HTR-8/SVneo (cell line): Measurements from ENCODE around the gene HOXD11.

Experiments
- DNase-seq: peaks from one replicate; pipeline ENCODE4 v3.0.0; 2011; ENCODE audit warnings: low spot score, mixed read lengths; ENCODE audit not compliant: insufficient read length
- FAIRE-seq: peaks from 2 replicates; lab custom pipeline; 2011; peaks lifted over from hg19 to GRCh38; lab: Jason Lieb, UNC

The HOXD11 gene

DNA sequence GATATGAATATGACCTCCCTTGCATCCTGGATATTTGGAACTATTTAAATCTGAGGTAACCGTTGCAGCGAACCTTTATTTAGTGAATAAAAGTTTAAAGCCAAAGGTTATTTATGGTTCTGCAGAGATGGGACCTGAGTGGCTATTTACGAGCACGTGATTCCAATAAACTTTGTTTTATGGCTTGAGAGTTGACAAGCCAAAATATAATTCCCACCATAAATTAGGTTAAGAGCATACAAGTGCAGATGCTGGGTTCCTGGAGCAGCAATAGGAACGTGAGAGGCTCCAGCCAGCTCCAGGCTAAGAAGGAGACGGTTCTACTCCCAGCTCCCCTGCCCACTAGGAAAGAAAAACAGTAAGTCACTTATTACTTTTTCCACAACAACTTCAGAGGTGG, 39.0 kb downstream of the HOXD11 start:
- FAIRE-seq (no peak), DNase-seq (no peak)

DNA sequence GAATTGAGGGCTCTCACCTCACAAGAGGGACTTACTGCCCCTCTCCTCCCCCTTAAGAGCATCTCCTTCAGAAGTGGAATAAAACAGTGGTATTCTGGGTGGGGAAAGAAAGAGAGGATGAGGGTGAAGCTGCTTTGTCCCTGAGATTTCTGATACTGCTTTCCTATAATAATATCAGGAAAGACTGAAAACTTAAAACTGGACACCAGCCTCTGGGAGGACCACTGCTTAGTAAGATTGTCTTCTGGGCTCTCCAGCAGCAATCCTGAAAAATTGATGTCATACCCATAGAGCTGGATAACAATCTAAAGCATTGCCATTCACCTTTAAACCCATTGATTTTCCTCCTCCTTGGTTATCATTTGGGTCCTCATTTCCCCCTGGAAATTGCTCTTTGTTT, 39.6 kb downstream of the HOXD11 start:
- FAIRE-seq (no peak), DNase-seq (no peak)

DNA sequence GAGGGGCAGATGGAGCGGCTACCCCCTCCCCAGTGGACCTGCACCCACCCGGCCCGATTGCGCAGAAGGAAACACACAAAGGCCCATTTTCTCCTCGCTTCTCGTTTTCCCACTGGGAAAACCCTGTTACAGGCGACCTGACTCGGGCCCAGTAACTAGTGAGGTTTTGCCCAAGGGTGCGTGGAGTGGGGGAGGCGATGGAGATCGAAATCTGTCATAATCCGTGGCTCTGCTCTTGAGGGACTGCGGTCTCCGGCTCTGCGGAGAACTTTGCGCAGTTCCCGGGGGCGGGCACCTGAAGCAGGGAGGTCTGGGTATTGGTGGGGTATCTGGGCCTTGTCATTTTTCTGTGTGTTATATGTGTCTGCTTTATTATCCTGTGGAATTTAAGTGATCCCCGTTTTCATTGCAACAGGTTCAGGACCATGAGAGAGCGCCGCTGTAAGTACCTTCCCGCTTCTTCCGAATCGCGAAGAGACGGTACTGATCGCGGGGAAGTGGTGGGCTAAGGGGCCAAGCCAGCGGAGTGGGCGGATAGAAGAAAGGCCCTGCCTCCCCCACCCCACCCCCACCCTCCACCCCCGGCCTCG, 40.2 kb downstream of the HOXD11 start:
- DNase-seq (no peak), FAIRE-seq (no peak)

DNA sequence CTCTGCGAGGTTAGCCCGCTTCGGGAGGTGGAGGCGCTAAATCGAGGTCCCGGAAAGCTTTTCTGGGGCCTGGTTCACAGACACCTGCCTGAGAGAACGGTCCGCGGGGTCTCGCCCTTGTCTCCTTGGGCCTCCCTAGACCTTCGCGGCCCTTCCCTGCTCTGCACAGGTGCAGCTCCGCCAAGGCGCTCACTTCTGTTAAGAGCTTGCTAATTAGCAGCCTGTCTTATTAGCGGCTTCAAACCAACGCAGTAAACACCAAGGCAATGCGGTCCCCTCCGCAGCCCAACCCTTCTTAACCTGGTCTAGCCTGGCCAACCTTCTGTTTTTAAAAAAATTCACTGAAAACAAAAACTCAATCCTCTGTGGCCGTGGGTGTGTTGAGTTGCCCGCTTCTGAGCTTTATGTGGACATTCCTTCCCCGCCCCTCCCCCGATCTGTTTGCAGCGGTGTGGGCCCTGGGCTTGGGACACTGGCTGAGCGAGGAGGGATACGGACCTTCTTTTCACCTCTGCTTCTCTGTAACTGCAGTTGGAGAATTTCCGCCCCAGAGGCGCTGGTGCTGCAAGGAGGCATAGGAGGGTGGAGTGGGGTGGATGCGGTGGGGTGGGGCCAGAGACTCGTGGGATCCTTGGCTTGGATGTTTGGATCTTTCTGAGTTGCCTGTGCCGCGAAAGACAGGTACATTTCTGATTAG, 40.9 kb downstream of the HOXD11 start:
- FAIRE-seq (no peak), DNase-seq (no peak)

DNA sequence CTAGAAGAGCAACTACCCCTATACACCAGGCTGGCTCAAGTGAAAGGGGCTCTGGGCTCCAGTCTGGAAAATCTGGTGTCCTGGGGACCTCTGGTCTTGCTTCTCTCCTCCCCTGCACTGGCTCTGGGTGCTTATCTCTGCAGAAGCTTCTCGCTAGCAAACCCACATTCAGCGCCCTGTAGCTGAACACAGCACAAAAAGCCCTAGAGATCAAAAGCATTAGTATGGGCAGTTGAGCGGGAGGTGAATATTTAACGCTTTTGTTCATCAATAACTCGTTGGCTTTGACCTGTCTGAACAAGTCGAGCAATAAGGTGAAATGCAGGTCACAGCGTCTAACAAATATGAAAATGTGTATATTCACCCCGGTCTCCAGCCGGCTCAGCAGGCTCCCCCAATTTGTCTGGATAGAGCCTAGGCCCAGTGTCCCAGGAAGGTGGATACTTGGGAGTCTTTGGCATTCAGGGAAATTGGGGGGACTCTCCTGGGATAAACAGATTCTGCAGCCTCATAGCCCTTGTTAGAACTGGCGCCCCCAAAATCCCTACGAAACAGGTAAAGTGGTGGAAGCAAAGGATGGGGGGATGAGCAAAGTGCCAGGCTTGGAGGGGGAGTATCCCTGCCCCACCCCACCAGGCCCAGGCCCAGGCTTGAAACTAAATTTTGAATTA, 41.8 kb downstream of the HOXD11 start:
- DNase-seq (no peak), FAIRE-seq (no peak)

DNA sequence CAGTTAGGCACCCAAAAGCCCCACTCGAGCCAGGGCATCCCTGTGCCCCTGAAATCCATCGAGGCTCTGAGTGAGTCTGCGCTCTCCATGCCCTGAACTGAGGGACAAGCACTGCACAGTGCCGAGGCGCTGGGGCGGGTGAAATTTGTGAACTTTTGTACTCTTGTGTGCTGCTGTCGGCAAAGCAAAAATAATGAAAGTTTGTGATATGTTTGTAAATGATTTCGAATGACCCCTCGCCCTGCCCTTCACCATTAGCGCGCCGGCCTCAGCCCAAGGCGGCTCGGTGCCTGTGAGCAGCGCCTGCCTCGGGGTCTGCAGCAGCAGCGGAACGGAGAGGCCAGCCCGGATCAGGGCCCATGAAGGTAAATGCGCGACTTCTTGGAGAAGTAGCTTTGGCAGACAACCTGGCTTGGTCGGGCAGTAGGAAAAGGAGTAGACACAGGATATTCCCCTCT, 42.4 kb downstream of the HOXD11 start:
- DNase-seq (no peak), FAIRE-seq (no peak)

DNA sequence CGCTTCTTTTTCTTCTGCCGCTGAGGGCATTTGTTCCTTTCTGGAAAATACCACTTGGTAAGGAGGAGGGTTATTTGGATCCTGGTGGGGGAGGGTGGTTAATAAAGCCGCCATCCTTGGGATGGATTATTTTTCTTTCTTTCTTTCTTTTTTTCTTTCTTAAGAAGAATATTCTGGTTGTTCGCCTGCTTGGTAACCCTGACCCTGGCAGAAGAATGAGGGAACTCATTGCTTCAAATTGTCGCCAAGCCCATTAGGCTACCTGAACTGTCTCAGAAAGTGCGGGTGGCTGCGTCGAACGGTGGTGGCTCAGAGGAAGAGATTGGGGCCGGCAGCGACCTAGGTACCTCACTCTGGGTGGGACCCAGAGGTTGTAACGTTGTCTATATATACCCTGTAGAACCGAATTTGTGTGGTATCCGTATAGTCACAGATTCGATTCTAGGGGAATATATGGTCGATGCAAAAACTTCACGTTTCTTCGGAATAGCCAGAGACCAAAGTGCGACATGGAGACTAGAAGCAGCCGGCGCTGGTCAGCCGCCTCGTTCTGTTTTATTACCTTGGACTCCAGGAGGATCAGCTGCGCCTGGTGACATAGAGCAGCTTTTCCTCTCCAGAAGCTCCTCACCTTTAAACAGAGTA, 43.0 kb downstream of the HOXD11 start:
- DNase-seq (no peak), FAIRE-seq (no peak)

DNA sequence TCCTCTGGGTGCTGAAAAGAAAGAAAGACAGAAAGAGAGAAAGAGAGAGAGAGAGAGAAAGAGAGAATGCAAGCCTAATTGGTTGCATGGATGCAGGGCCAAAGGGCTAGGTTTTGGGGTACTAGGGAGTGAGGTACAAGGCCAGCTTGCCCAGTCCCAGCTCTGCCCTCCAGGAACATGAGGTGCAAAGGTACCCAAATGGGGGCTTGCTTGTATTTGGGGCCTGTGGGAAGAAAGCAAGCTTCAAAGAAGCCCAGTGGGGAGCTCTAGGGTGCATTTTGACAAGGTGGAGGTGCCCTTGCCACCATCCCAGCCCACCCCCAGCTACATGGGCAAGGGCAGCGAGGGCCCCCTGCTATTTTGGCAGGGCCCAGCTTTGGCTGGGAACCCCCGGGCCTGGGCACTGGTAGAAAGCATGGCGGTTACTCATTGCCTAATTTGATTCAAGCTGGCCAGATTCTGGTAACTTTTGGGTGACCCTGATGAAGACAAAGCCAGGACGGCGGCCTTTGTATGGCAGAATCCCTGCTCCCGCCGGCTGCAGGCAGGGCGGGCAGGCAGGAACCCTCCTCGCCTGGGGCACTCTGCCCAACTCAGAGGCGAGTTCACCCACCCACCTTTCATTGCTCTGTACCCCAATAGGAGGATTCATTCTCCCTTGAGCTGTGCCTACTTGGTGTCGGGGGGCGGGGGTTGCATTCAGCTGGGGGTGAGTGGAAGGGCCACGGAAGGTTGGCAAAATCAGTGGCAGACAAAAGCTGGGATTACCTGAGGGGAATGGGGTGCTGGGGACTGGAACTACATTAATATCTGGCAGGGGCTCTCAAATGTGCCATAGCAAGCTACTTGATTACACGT, 43.7 kb downstream of the HOXD11 start:
- DNase-seq: no peak
- FAIRE-seq: no peak

DNA sequence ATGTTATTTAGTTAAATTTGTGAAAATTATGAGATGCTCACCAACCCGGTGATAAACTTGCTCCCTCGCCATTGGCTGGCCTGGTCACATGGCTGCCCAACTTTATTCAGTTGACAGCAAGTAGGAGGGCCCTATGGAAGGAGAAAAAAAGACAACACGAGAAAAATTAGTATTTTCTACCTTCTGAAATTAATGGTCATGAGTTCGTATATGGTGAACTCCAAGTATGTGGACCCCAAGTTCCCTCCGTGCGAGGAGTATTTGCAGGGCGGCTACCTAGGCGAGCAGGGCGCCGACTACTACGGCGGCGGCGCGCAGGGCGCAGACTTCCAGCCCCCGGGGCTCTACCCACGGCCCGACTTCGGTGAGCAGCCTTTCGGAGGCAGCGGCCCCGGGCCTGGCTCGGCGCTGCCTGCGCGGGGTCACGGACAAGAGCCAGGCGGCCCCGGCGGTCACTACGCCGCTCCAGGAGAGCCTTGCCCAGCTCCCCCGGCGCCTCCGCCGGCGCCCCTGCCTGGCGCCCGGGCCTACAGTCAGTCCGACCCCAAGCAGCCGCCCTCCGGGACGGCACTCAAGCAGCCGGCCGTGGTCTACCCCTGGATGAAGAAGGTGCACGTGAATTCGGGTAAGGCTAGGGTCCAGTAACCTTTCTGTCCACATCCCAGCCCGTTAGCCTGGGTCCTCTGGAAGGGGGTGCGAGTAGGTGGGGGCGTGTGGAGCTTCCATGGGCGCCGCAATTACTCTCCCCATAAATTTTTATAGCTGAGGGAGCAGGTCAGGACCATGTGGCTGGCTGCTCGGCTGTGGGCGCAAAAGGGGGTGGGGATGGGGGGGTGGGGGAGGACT, 44.6 kb downstream of the HOXD11 start, which contains the start of gene HOXD4:
HOXD4 (plus strand) TSS at position 109 of the 846 bp plus-strand sequence; CDS start at position 193, 84 bp downstream.
- DNase-seq (no peak), FAIRE-seq (no peak)

DNA sequence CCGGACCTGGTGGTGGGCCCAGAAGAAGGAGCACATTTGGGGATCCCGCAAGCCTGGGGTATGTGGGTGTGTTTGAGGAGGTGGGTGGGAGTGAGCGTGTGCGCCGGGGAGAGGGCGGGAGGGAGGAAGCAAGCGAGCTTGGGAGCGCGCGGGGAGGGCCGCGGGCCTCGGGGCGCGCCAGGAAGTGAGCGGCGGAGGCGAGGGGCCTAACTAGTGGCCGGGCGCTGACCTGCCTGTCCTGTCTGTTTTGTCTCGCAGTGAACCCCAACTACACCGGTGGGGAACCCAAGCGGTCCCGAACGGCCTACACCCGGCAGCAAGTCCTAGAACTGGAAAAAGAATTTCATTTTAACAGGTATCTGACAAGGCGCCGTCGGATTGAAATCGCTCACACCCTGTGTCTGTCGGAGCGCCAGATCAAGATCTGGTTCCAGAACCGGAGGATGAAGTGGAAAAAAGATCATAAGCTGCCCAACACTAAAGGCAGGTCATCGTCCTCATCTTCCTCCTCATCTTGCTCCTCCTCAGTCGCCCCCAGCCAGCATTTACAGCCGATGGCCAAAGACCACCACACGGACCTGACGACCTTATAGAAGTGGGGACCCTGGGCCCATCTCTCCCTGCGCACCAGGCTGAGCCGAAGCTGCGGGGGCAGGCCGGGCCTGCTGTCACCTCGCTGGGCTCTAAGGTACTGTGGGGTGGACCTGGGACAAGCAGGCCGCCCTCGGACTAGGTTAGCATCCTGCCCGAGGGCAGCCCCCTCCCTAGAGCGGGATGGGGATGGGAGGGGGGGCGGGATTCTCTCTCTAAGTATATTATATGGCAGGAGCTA, 45.5 kb downstream of the HOXD11 start:
- FAIRE-seq (no peak), DNase-seq (no peak)

DNA sequence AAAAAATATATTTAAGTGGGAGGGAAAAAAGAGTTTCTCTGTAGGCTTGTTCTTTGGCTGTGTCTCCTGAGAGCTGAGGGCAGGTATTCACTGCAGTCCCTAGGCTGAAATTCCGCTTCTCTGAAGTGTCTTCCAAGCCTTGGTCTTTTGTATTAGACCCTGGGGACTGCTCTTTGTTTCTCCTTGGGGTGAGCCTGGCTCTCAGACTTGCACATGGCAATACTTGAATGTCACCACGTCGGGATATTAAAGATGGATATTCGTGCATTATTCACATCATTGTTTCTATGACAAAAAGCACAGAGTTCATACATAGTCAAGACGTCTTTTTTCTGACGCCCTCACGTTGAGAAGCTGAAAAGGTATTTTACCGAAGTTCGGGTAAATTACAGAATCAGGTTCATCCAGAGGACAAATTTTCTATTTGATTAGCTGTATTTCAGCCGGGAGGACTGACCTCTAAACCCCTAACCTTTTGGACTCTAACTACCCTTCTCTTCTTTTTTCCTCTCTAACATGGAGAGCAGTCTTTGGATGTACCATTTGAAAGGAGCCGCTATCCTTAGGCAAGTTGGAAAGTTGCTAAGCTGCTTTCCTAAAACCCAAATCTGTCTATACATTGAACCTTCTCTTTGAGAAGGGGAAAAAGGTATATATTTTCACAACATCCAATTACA, 47.6 kb downstream of the HOXD11 start:
- no peak for DNase-seq
- FAIRE-seq: no peak

DNA sequence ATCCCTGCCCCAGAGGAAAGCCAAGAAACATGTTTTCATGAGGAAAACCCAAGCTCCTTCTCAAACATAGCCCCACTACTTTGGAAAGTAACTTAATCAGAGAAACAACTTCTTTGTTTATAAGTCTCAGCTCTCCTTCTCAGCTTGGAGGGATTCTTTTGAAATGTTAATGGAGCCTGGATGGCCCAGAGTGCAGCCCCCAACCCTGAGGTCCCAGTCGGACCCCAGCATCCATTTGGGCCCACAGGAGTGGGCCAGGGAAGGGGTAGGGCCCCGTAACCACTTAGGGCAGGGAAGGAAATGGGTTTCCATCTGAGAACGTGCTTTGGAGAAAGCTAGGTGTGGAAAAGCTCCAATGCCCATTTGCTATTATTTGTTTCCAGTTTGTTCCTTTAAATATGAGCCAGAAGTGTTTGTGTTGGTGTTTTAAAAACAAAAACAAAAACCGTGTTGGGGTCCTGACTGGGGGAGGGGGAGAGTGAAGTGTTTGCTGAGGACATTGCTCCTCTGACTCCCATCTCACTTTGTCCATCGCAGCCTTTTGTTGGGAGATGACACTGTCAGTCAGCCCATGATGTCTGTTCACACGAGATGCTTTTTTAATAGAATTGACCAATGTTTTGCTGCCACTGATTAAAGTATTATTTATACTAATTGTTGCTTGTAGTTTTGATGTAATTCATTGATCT, 48.4 kb downstream of the HOXD11 start:
- DNase-seq: no peak

DNA sequence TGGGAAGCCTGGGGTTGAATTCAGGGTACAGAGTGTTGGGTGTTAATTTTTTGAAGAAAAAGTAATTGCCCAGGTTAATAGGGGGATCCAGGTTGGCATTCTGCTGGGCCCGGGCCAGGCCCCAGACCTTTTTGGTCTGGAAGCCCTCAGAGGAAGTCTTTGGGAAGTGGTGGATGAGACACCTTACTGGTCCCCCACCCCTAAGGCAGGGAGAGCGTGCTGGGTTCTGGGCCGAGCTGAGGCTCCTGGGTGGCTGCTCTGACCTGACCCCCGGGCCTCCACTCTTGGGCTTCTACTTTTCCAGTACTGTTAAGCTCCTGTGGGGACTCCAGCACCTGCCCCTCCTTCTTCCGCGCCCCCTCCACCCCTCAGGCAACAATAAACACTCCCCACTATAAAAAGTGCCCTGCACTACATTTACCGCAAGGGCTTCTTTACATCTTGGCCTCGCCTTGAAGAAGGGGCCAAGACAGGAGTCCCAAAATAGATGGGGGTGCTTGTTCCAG, 49.3 kb downstream of the HOXD11 start:
- no peak for FAIRE-seq
- DNase-seq: no peak

More for the DNA sequence above, 48.4 kb downstream of the HOXD11 start:
- FAIRE-seq: no peak

DNA sequence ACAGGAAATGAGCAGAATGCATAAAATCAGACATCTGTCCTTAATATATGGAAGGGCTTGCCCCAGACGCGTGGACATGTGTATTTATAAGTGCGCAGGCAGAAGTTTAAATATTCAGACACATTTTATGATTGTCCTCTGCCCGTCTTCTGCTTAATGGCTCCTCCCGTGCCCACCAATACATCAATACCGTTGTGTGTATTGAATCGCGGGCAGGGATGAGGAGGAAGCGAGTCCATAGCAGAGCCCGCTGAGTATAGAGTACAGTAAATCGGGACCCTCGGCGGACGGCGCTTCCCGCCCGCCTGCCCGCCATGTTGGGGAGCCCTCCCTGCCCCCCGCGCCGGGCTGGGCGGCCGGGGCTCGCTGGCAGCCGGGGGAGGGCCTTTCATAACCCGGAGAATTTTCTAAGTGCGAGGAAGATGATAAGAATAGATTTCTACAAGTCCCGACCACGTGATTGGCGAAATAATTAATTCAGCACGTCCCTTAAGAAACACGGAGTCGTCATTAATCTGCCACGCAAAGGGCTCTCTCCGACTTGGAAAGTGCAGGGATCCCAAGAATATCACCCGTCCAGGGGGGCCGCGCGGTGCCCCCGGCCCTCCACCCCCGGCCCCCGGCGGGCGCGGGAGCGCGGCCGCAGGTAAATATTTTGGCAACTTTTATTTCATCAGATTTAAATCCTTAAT, 49.9 kb downstream of the HOXD11 start, which contains the start of gene HOXD3:
HOXD3 (plus strand) TSS at position 501 of the 692 bp plus-strand sequence. CDS start 11,808 bp downstream, outside the sequence.
- DNase-seq: no peak
- FAIRE-seq: no peak

DNA sequence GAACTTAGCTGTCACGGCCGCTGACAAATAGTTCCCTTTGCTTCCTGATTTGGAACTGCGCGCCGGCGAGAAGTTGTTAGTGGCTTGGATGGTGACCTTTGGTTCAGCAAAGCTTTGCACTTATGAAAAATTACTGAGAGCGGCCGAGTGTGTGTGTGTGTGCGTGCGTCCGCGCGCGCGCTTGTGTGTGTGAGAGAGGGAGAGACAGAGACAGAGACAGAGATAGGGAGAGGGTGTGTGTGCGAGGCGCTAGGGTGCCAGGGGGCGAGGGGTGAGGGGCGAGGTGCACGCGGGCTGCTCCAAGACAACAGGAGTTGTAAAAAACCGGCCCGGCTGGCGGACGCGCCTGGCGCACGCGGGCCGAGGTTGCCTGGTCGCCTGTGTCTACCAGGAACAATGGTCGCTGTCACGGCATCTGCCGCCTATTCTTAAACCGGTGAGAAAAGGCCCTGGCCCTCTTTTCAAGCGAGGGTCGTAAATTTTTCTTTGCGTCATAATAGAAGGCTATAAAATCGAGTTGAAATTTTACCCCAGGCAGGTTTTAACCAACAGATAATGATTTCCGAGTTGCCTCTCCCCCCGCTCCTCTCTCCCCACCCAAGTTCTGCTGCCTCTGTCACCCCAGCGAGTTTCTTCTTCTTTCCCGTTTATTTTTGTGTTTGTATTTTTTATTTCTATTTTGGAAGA, 50.6 kb downstream of the HOXD11 start:
- DNase-seq (no peak), FAIRE-seq (no peak)

DNA sequence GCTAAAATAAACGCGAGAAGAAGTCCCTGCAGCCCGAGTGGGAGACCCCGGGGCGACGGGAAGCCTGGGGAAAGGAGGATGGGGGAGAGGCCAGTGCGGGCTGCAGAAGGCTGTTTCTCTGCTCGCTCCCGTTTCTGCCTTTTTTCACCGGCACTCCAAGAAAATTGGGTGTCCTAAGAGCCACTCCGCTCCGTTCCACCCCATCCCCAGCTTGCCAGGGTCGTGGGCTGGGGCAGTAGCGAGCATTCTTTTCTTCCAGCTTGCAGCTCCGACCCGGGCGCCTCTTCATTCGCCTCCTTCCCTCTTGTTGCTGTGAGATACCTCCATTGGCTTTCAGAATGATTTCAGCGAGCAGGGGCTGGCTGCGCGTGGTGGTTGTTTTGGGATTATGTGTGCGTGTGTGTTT, 51.1 kb downstream of the HOXD11 start:
- no peak for DNase-seq
- FAIRE-seq: no peak
